CD14-positive monocyte (primary cell): ENCODE measurements around the gene QSOX2. TPM values are rescaled to one million over a fixed set of nuclear protein-coding genes. Genes with fewer than 3 reads are reported as not detected.

Experiments
- DNase-seq, 3 donors: peaks; one replicate each; pipeline ENCODE4 v3.0.0-alpha.2; 2011 to 2022
- H2AFZ ChIP-seq: 2 replicates; pipeline ENCODE4 v1.6.0; 2012; ENCODE audit warnings: mild to moderate bottlenecking, low read depth, low read length, inconsistent platforms; ENCODE audit not compliant: insufficient read depth, poor library complexity, severe bottlenecking
- H3K27ac ChIP-seq, 2 donors: 1 replicate in 1 of 2; 2 replicates in 1 of 2; pipeline ENCODE4 v1.5.1; 2012 to 2013; ENCODE audit warnings: low read length in 2 of 2, control low read depth in 1 of 2, inconsistent platforms in 1 of 2, low read depth in 1 of 2, mild to moderate bottlenecking in 1 of 2
- H3K27me3 ChIP-seq, 2 donors: one replicate each; pipeline versions ENCODE4 v1.6.0 to v1.6.1; 2011 to 2013; ENCODE audit warnings: low read length in 2 of 2; ENCODE audit not compliant: control insufficient read depth in 2 of 2, insufficient read depth in 2 of 2
- H3K36me3 ChIP-seq, 2 donors: replicated peaks in 1 of 2; 1 replicate in 1 of 2; 2 replicates in 1 of 2; pipeline versions ENCODE4 v1.5.1 to v1.6.1; 2012 to 2013; ENCODE audit warnings: low read length in 2 of 2, control low read depth in 1 of 2, inconsistent platforms in 1 of 2, mild to moderate bottlenecking in 1 of 2; ENCODE audit not compliant: insufficient read depth in 2 of 2, control insufficient read depth in 1 of 2
- H3K4me1 ChIP-seq, 2 donors: 1 replicate in 1 of 2; 2 replicates in 1 of 2; pipeline versions ENCODE4 v1.5.1 to v1.6.1; 2012 to 2013; ENCODE audit warnings: low read length in 2 of 2, control low read depth in 1 of 2, inconsistent platforms in 1 of 2, mild to moderate bottlenecking in 1 of 2, moderate library complexity in 1 of 2; ENCODE audit not compliant: insufficient read depth in 2 of 2, control insufficient read depth in 1 of 2
- H3K4me2 ChIP-seq: replicated peaks from 2 replicates; pipeline ENCODE3; 2012; ENCODE audit warnings: low read length, moderate library complexity, mild to moderate bottlenecking; ENCODE audit not compliant: poor library complexity, severe bottlenecking; ENCODE audit errors: extremely low read depth
- H3K4me3 ChIP-seq, 3 experiments: fragments of 200-600 bp in 1 of 3; sonication (generic) in 1 of 3; replicated peaks in 1 of 3; 1 replicate in 2 of 3; 2 replicates in 1 of 3; pipeline ENCODE4 v1.5.1; 2011 to 2013; ENCODE audit warnings: low read length in 3 of 3, mild to moderate bottlenecking in 3 of 3, control low read depth in 2 of 3, low read depth in 2 of 3, inconsistent platforms in 1 of 3, moderate library complexity in 1 of 3
- H3K79me2 ChIP-seq: 2 replicates; pipeline ENCODE4 v1.6.0; 2012; ENCODE audit warnings: mild to moderate bottlenecking, control low read depth, inconsistent platforms, low read length, moderate library complexity; ENCODE audit not compliant: insufficient read depth
- H3K9ac ChIP-seq: 2 replicates; pipeline ENCODE4 v1.6.0; 2017; ENCODE audit warnings: low read length, mild to moderate bottlenecking; ENCODE audit not compliant: insufficient read depth, poor library complexity, severe bottlenecking
- H3K9me3 ChIP-seq, 2 donors: replicated peaks in 1 of 2; 1 replicate in 1 of 2; 2 replicates in 1 of 2; pipeline versions ENCODE4 v1.5.1 to v1.6.1; 2012 to 2013; ENCODE audit warnings: low read length in 2 of 2, control low read depth in 1 of 2; ENCODE audit not compliant: control insufficient read depth in 1 of 2, insufficient read depth in 1 of 2
- H4K20me1 ChIP-seq: 2 replicates; pipeline ENCODE4 v1.6.0; 2012; ENCODE audit warnings: mild to moderate bottlenecking, low read length, control low read depth, moderate library complexity; ENCODE audit not compliant: insufficient read depth
- H3K27ac Mint-ChIP-seq, 7 donors: one replicate each; pipeline ENCODE4 v1.8.0; 2020; ENCODE audit warnings: mild to moderate bottlenecking in 7 of 7, mixed read lengths in 7 of 7, moderate library complexity in 6 of 7, inconsistent platforms in 2 of 7
- H3K27me3 Mint-ChIP-seq, 3 donors: one replicate each; pipeline ENCODE4 v1.8.0; 2021 to 2022; ENCODE audit warnings: low read depth in 3 of 3, mild to moderate bottlenecking in 3 of 3, mixed read lengths in 3 of 3, moderate library complexity in 3 of 3, inconsistent platforms in 1 of 3
- H3K36me3 Mint-ChIP-seq, 2 donors: one replicate each; pipeline ENCODE4 v1.8.0; 2020; ENCODE audit warnings: mixed read lengths in 2 of 2, inconsistent platforms in 1 of 2, mild to moderate bottlenecking in 1 of 2
- H3K4me1 Mint-ChIP-seq: one replicate; pipeline ENCODE4 v1.8.0; 2020; ENCODE audit warnings: mild to moderate bottlenecking, mixed read lengths
- H3K4me3 Mint-ChIP-seq, 2 donors: one replicate each; pipeline ENCODE4 v1.8.0; 2020; ENCODE audit warnings: mild to moderate bottlenecking in 2 of 2, mixed read lengths in 2 of 2, moderate library complexity in 1 of 2
- H3K9me3 Mint-ChIP-seq, 7 donors: one replicate each; pipeline ENCODE4 v1.8.0; 2020 to 2022; ENCODE audit warnings: mixed read lengths in 7 of 7, mild to moderate bottlenecking in 6 of 7, moderate library complexity in 6 of 7, inconsistent platforms in 2 of 7
- WGBS: methylation state at CpG from one replicate; pipeline ENCODE4 v1.1.5; 2013; ENCODE audit warnings: missing lambda C conversion rate; ENCODE audit not compliant: insufficient coverage; 5-methylcytosine and 5-hydroxymethylcytosine counted together
- intact Hi-C, 2 donors: fragments of 100-400 bp; cut with micrococcal nuclease; formaldehyde crosslinking; loops; one replicate each; pipeline versions ENCODE4 v1.15.0 to v1.15.1; 2023
- polyA plus RNA-seq, 3 donors: library from polyadenylated mRNA; depleted of rRNA in 1 of 3; unstranded in 2 of 3; stranded (reverse) in 1 of 3; fragments of 300-500 nt in 2 of 3; fragments of >200 nt in 1 of 3; fragmentation: Illumina TruSeq in 2 of 3; gene quantifications; 1 replicate in 2 of 3; 2 replicates in 1 of 3; pipeline ENCODE4 v1.2.3, GENCODE V29; 2012 to 2021
- TF ChIP-seq, protein P1 (sequence below): fragments of 200-600 bp; IDR thresholded peaks from one replicate; pipeline ENCODE4 v1.8.0; 2022; ENCODE audit warnings: antibody characterized with exemption, mild to moderate bottlenecking

QSOX2 gene
- polyA plus RNA-seq, 3 donors = 0.03 to 8.4 (median 0.17) TPM

DNA sequence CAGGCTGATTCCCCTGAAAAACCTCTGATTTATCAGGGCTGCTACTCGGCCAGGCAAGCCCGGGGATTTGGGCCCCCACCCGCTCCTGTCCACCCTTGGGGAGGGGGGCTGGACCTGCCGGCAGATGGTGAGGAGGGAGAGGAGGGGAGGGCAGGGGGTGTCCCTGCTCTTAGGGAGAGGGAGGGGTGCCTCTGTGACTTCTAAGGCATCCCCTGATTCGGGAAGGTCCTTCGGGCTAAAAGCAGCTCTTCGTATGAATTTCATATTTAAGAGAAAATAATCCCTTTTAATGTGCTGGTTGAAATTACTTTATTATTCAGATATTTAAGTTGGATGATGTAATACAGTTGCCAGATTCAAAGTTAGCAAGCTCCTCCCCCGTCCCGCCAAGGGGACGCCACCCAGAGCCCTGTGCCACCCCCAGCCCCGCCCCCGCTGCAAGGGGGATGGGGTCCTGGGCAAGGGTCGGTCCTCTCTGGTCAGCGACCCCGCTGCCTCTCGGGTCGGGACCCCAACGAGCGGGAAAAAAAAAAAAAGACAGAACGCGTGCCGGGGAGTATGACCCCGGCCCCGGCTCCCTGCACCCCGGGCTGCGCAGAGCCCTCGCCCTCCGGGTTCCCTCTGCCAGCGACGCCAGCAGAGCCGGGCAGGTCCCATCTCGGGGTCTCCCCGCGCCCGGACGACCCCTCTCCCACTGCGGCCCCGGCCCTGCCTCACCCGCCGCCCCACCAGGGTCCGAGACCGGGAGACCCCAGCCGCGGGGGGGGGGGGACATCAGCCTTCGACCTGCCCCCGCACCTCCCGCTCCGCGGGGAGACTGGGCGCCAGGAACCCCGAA lies 53.1 kb downstream of the QSOX2 start:
- Histone ChIP-seq H4K20me1 (no peaks in the 10 kb centered on the region), H3K27me3 (peaks cover 24 to 80% of the 10 kb centered on the region in 2 donors), H3K4me3 (no peak overlapping the region), H3K27ac (no peak overlapping the region), H3K9ac (no peak overlapping the region), H3K4me1 (no peaks in the 10 kb centered on the region), H2AFZ (no peak overlapping the region), H3K36me3 (no peaks in the 10 kb centered on the region), H3K4me2 (no peak overlapping the region), H3K9me3 (peaks cover 0 to 12% of the 10 kb centered on the region in 2 donors), H3K79me2 (no peaks in the 10 kb centered on the region)
- TF ChIP-seq, protein P1, sequence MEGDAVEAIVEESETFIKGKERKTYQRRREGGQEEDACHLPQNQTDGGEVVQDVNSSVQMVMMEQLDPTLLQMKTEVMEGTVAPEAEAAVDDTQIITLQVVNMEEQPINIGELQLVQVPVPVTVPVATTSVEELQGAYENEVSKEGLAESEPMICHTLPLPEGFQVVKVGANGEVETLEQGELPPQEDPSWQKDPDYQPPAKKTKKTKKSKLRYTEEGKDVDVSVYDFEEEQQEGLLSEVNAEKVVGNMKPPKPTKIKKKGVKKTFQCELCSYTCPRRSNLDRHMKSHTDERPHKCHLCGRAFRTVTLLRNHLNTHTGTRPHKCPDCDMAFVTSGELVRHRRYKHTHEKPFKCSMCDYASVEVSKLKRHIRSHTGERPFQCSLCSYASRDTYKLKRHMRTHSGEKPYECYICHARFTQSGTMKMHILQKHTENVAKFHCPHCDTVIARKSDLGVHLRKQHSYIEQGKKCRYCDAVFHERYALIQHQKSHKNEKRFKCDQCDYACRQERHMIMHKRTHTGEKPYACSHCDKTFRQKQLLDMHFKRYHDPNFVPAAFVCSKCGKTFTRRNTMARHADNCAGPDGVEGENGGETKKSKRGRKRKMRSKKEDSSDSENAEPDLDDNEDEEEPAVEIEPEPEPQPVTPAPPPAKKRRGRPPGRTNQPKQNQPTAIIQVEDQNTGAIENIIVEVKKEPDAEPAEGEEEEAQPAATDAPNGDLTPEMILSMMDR = no peak
- no peak for DNase-seq
- H3K4me3 Mint-ChIP-seq = peak overlapping the region in 1 of 2 donors; percentile 30
- peaks cover 0 to 10% (median 2%) of the 10 kb centered on the region in 7 donors for H3K9me3 Mint-ChIP-seq
- peaks cover 71 to 87% (median 73%) of the 10 kb centered on the region in 3 donors for H3K27me3 Mint-ChIP-seq
- WGBS = 6% methylated on average over 41 of the region's 51 CpGs
- H3K36me3 Mint-ChIP-seq = peaks cover 0 to 3% of the 10 kb centered on the region in 2 donors
- no peaks in the 10 kb centered on the region for H3K4me1 Mint-ChIP-seq
- no peak overlapping the region for H3K27ac Mint-ChIP-seq
- intact Hi-C loops = no loop called here

DNA sequence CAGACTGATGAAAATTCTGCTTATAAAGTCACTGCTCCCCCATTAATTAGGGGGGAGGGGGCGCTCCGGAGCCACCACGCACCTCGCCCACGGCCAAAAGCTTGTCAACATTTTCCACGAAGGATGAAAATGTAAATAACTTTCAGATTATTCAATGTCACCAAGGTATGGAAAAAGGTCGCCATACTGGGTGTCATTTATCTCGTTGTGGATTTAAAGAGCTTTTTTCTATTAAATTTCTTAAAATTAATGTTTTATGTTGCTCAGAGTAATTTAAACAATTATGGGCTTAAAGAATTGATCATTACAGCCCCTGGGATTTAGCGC lies 53.7 kb downstream of the QSOX2 start:
- Mint-ChIP-seq H3K4me3 (peak overlapping the region in 1 of 2 donors; percentile 69), H3K27me3 (peaks cover 67 to 82% (median 73%) of the 10 kb centered on the region in 3 donors), H3K4me1 (no peaks in the 10 kb centered on the region), H3K27ac (no peak overlapping the region), H3K9me3 (peaks cover 0 to 10% (median 2%) of the 10 kb centered on the region in 7 donors), H3K36me3 (peaks cover 0 to 3% of the 10 kb centered on the region in 2 donors)
- Histone ChIP-seq H3K9me3 (peaks cover 0 to 12% of the 10 kb centered on the region in 2 donors), H3K4me1 (no peaks in the 10 kb centered on the region), H4K20me1 (no peaks in the 10 kb centered on the region), H3K27ac (no peak overlapping the region), H3K4me3 (no peak overlapping the region), H3K79me2 (no peaks in the 10 kb centered on the region), H2AFZ (no peak overlapping the region), H3K36me3 (no peaks in the 10 kb centered on the region), H3K27me3 (peaks cover 21 to 74% of the 10 kb centered on the region in 2 donors), H3K4me2 (no peak overlapping the region), H3K9ac (no peak overlapping the region)
- intact Hi-C loops = no loop called here
- DNase-seq = no peak
- TF ChIP-seq, protein P1 = no peak
- WGBS = 20% methylated on average over 1 of the region's 9 CpGs
